SK-N-SH (cell line): ENCODE data around the gene PLEKHH1. TPM values are rescaled to one million over a fixed set of nuclear protein-coding genes. Genes with fewer than 3 reads are reported as not detected.

Experiments
- CTCF ChIA-PET: fragments of 300-600, 350-600 bp; formaldehyde crosslinking; extraction: SDS; loops from one replicate; lab custom pipeline; 2021; lab: Yijun Ruan, JAX
- POLR2A ChIA-PET: fragments of 350-600 bp; sonication (Branson Sonifier 250); formaldehyde crosslinking; extraction: SDS; loops from one replicate; lab custom pipeline; 2020; ENCODE audit warnings: antibody characterized with exemption, inconsistent platforms; lab: Yijun Ruan, JAX
- DNase-seq: peaks from one replicate; pipeline ENCODE4 v3.0.0; 2012
- H2AFZ ChIP-seq: fragments of 200-600 bp; sonication (generic); 2 replicates; pipeline ENCODE4 v1.8.1; 2016; ENCODE audit warnings: antibody characterized with exemption, mild to moderate bottlenecking, low read depth
- H3F3A ChIP-seq: fragments of 200-600 bp; sonication (generic); replicated peaks from 2 replicates; pipeline ENCODE3; 2016; ENCODE audit warnings: antibody characterized with exemption, mild to moderate bottlenecking; ENCODE audit not compliant: insufficient read depth
- H3K27ac ChIP-seq, 2 experiments: fragments of 200-500 bp in 1 of 2; fragments of 200-600 bp in 1 of 2; sonication (Bioruptor generic) in 1 of 2; sonication (generic), shearing (Covaris generic) in 1 of 2; 2 replicates each; pipeline versions ENCODE4 v1.5.1 to v1.6.1; 2014 to 2016; ENCODE audit warnings: low read depth in 2 of 2, inconsistent platforms in 1 of 2, low read length in 1 of 2, mild to moderate bottlenecking in 1 of 2, mixed read lengths in 1 of 2
- H3K27me3 ChIP-seq: fragments of 200-600 bp; sonication (generic), shearing (Covaris generic); 2 replicates; pipeline ENCODE4 v1.6.1; 2016; ENCODE audit warnings: mixed run types; ENCODE audit not compliant: insufficient read depth
- H3K36me3 ChIP-seq, 2 experiments: fragments of 200-500 bp in 1 of 2; fragments of 200-600 bp in 1 of 2; sonication (Bioruptor generic) in 1 of 2; sonication (generic) in 1 of 2; replicated peaks in 1 of 2; 2 replicates each; pipeline versions ENCODE3 to v1.5.1; 2014 to 2016; ENCODE audit warnings: low read length in 1 of 2, mild to moderate bottlenecking in 1 of 2; ENCODE audit not compliant: insufficient read depth in 2 of 2, control insufficient read depth in 1 of 2
- H3K4me1 ChIP-seq, 2 experiments: fragments of 200-500 bp in 1 of 2; fragments of 200-600 bp in 1 of 2; sonication (Bioruptor generic) in 1 of 2; sonication (generic), shearing (Covaris generic) in 1 of 2; 2 replicates each; pipeline versions ENCODE4 v1.5.1 to v1.6.1; 2014 to 2016; ENCODE audit warnings: low read depth in 1 of 2, low read length in 1 of 2, mixed run types in 1 of 2; ENCODE audit not compliant: insufficient read depth in 2 of 2, control insufficient read depth in 1 of 2
- H3K4me2 ChIP-seq: fragments of 200-600 bp; sonication (generic), shearing (Covaris generic); 2 replicates; pipeline ENCODE4 v1.6.1; 2017; ENCODE audit warnings: mixed run types
- H3K4me3 ChIP-seq, 2 experiments: fragments of 200-500 bp in 1 of 2; fragments of 200-600 bp in 1 of 2; sonication (Bioruptor generic) in 1 of 2; sonication (generic), shearing (Covaris generic) in 1 of 2; 2 replicates each; pipeline versions ENCODE4 v1.5.1 to v1.8.1; 2014 to 2016; ENCODE audit warnings: low read depth in 2 of 2, inconsistent platforms in 1 of 2, low read length in 1 of 2, mild to moderate bottlenecking in 1 of 2, mixed read lengths in 1 of 2, moderate library complexity in 1 of 2
- H3K79me2 ChIP-seq: fragments of 200-600 bp; sonication (generic); 2 replicates; pipeline ENCODE4 v1.8.1; 2017; ENCODE audit warnings: mild to moderate bottlenecking; ENCODE audit not compliant: insufficient read depth
- H3K9ac ChIP-seq: fragments of 200-600 bp; sonication (generic); 2 replicates; pipeline ENCODE4 v1.6.1; 2017; ENCODE audit warnings: mixed run types
- H3K9me2 ChIP-seq: fragments of 200-600 bp; sonication (generic); 2 replicates; pipeline ENCODE4 v1.6.1; 2017; ENCODE audit warnings: mixed run types
- H3K9me3 ChIP-seq: fragments of 200-600 bp; sonication (generic); 2 replicates; pipeline ENCODE4 v1.6.1; 2017; ENCODE audit warnings: mixed run types, mild to moderate bottlenecking, moderate library complexity
- H4K20me1 ChIP-seq: fragments of 200-600 bp; sonication (generic); 2 replicates; pipeline ENCODE4 v1.6.1; 2017; ENCODE audit warnings: mild to moderate bottlenecking, mixed run types; ENCODE audit not compliant: insufficient read depth
- CHD2 ChIP-seq: fragments of 150-350 bp; IDR thresholded peaks from 2 replicates; pipeline ENCODE4 v1.6.1; 2018; ENCODE audit warnings: low read length; ENCODE audit not compliant: partially characterized antibody
- ELF1 ChIP-seq: IDR thresholded peaks from 2 replicates; pipeline ENCODE4 v1.4.0; 2012
- EP300 ChIP-seq, 2 experiments: IDR thresholded peaks; 2 replicates each; pipeline versions ENCODE4 v1.4.0 to v1.6.1; 2012; ENCODE audit warnings: borderline replicate concordance in 1 of 2, low read depth in 1 of 2, low read length in 1 of 2
- FOSL2 ChIP-seq: IDR thresholded peaks from 2 replicates; pipeline ENCODE4 v1.4.0; 2012; ENCODE audit warnings: low read depth, mild to moderate bottlenecking, moderate library complexity, borderline replicate concordance
- JUND ChIP-seq: IDR thresholded peaks from 2 replicates; pipeline ENCODE4 v1.4.0; 2012
- MEF2A ChIP-seq: IDR thresholded peaks from 2 replicates; pipeline ENCODE4 v1.4.0; 2012; ENCODE audit warnings: low read depth, borderline replicate concordance
- NRF1 ChIP-seq: IDR thresholded peaks from 2 replicates; pipeline ENCODE4 v1.6.1; 2012; ENCODE audit warnings: low read depth, mild to moderate bottlenecking, low read length
- RXRA ChIP-seq: IDR thresholded peaks from 2 replicates; pipeline ENCODE4 v1.4.0; 2012; ENCODE audit warnings: low read depth, mild to moderate bottlenecking, borderline replicate concordance
- SIN3A ChIP-seq: IDR thresholded peaks from 2 replicates; pipeline ENCODE4 v1.6.1; 2012; ENCODE audit warnings: low read depth, mild to moderate bottlenecking, low read length, moderate library complexity, borderline replicate concordance
- TCF12 ChIP-seq: IDR thresholded peaks from 2 replicates; pipeline ENCODE4 v1.4.0; 2012
- WGBS: methylation state at CpG from one replicate; pipeline ENCODE4 v1.1.6; 2017; ENCODE audit warnings: low lambda C conversion rate; 5-methylcytosine and 5-hydroxymethylcytosine counted together
- polyA plus RNA-seq, 3 experiments: library from polyadenylated mRNA; depleted of rRNA; stranded (reverse); fragments of >200 nt; gene quantifications; 2 replicates each; pipeline ENCODE4 v1.2.3, GENCODE V29; 2012
- TF ChIP-seq, protein P1 (sequence below): IDR thresholded peaks from 2 replicates; pipeline ENCODE4 v1.4.0; 2012; ENCODE audit warnings: low read depth, borderline replicate concordance
- TF ChIP-seq, protein P2 (sequence below): IDR thresholded peaks from 2 replicates; pipeline ENCODE4 v1.4.0; 2012; ENCODE audit warnings: low read depth
- TF ChIP-seq, protein P3 (sequence below): IDR thresholded peaks from 2 replicates; pipeline ENCODE4; 2012
- TF ChIP-seq, protein P4 (sequence below): IDR thresholded peaks from 2 replicates; pipeline ENCODE4 v1.4.0; 2012; ENCODE audit warnings: low read depth, borderline replicate concordance

Gene PLEKHH1
- polyA plus RNA-seq, 1 of the 3 experiments (the other 2 are of a cell fraction): 1.6 TPM

- Histone ChIP-seq H3K79me2 (no peaks in the 10 kb centered on the region), H3F3A (peaks cover 22% of the 10 kb centered on the region), H3K9ac (peak overlapping the region; percentile 55; the same call in 1 of the 2 replicates), H3K4me2 (peak overlapping the region; percentile 99), H2AFZ (peak overlapping the region; percentile 75), H3K4me3 (peak overlapping the region; percentile 72 to 80), H3K27ac (peak overlapping the region in 1 of 2 experiments; percentile 41; a peak in 2 of 4 replicates), H3K4me1 (peaks cover 5 to 10% of the 10 kb centered on the region in 2 experiments; a peak in 3 of 4 replicates), H3K9me3 (no peaks in the 10 kb centered on the region), H3K36me3 (no peaks in the 10 kb centered on the region), H3K27me3 (no peaks in the 10 kb centered on the region), H4K20me1 (no peaks in the 10 kb centered on the region), H3K9me2 (no peaks in the 10 kb centered on the region)
- ChIA-PET POLR2A (interaction anchor here (0.7 to 0.9 kb wide), 3 partner anchors 34 to 84 kb away, joined by 3 to 4 read pairs (median 3); no protein-coding TSS in a partner anchor), CTCF (interaction anchor here (0.9 to 6.2 kb wide), 13 partner anchors 15 to 193 kb away, joined by 3 to 85 read pairs (median 5); partner anchors contain the start of genes PIGH and RDH12)
- peak; percentile 37 for DNase-seq
- TF ChIP-seq MEF2A: no peak
- TF ChIP-seq, protein P1, sequence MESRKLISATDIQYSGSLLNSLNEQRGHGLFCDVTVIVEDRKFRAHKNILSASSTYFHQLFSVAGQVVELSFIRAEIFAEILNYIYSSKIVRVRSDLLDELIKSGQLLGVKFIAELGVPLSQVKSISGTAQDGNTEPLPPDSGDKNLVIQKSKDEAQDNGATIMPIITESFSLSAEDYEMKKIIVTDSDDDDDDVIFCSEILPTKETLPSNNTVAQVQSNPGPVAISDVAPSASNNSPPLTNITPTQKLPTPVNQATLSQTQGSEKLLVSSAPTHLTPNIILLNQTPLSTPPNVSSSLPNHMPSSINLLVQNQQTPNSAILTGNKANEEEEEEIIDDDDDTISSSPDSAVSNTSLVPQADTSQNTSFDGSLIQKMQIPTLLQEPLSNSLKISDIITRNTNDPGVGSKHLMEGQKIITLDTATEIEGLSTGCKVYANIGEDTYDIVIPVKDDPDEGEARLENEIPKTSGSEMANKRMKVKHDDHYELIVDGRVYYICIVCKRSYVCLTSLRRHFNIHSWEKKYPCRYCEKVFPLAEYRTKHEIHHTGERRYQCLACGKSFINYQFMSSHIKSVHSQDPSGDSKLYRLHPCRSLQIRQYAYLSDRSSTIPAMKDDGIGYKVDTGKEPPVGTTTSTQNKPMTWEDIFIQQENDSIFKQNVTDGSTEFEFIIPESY: no peak
- no peak for TF ChIP-seq RXRA
- no peak for TF ChIP-seq CHD2
- TF ChIP-seq, protein P2, sequence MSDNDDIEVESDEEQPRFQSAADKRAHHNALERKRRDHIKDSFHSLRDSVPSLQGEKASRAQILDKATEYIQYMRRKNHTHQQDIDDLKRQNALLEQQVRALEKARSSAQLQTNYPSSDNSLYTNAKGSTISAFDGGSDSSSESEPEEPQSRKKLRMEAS: no peak
- no peak for TF ChIP-seq NRF1
- WGBS: 17% methylated on average over 17 of the region's 19 CpGs
These were observed 87.2 kb downstream of the PLEKHH1 start for GRCh38 chr14:67620217-67620785.

DNA sequence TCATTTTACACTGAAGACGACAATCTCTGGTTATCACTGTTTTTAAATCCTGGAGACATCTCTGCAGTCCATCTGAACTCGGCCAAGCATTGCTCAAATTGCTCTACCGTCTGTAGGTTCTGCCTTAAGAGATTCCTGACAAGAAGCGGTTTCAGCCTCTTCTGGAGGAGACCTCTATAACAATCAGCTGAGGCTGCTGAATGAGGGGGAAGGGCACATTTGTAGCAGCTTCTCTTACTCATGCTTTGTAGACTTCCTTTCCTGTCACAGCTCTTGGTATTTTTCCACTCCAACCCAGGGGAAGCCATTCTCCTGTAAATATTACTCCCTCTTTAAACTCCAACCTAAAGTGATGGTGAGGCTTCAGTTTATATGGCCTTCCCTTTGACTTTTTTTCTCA, 89.6 kb downstream of the PLEKHH1 start:
- Histone ChIP-seq H3K9me2 (no peaks in the 10 kb centered on the region), H3K4me1 (peaks cover 5 to 10% of the 10 kb centered on the region in 2 experiments; a peak in 3 of 4 replicates), H3K27me3 (no peaks in the 10 kb centered on the region), H2AFZ (peak overlapping the region; percentile 77; the same call in 1 of the 2 replicates), H3K9me3 (no peaks in the 10 kb centered on the region), H3F3A (peaks cover 22% of the 10 kb centered on the region), H3K4me2 (peak overlapping the region; percentile 58; the same call in 1 of the 2 replicates), H3K36me3 (no peaks in the 10 kb centered on the region), H3K79me2 (no peaks in the 10 kb centered on the region), H4K20me1 (no peaks in the 10 kb centered on the region), H3K9ac (peak overlapping the region; percentile 26; the same call in 1 of the 2 replicates), H3K27ac (peak overlapping the region in 1 of 2 experiments; percentile 76; a peak in 3 of 4 replicates), H3K4me3 (no peak overlapping the region)
- WGBS: 67% methylated on average over 4 of the region's 4 CpGs
- POLR2A ChIA-PET: no interaction called here
- no peak for DNase-seq
- CTCF ChIA-PET: interaction anchor here (0.9 to 6.2 kb wide), 2 partner anchors 79 to 195 kb away, joined by 3 to 85 read pairs; partner anchors contain the start of gene RDH12
- no peak for TF ChIP-seq EP300 (IDR thresholded peaks at IDR 0.05; ENCODE audit: borderline replicate concordance in 1 of 2, low read depth in 1 of 2, low read length in 1 of 2)
- peak; percentile 7; the same call in 1 of the 2 replicates for TF ChIP-seq TCF12
- no peak for TF ChIP-seq ELF1
- TF ChIP-seq, protein P3, sequence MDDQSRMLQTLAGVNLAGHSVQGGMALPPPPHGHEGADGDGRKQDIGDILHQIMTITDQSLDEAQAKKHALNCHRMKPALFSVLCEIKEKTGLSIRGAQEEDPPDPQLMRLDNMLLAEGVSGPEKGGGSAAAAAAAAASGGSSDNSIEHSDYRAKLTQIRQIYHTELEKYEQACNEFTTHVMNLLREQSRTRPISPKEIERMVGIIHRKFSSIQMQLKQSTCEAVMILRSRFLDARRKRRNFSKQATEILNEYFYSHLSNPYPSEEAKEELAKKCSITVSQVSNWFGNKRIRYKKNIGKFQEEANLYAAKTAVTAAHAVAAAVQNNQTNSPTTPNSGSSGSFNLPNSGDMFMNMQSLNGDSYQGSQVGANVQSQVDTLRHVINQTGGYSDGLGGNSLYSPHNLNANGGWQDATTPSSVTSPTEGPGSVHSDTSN: peak; percentile 61
- TF ChIP-seq JUND: peak; percentile 18; the same call in 1 of the 2 replicates
- TF ChIP-seq, protein P2: peak; percentile 52; the same call in 1 of the 2 replicates
- TF ChIP-seq FOSL2: peak; percentile 35; the same call in 1 of the 2 replicates
- no peak for TF ChIP-seq RXRA
- no peak for TF ChIP-seq CHD2
- TF ChIP-seq SIN3A: no peak
- TF ChIP-seq, protein P4, sequence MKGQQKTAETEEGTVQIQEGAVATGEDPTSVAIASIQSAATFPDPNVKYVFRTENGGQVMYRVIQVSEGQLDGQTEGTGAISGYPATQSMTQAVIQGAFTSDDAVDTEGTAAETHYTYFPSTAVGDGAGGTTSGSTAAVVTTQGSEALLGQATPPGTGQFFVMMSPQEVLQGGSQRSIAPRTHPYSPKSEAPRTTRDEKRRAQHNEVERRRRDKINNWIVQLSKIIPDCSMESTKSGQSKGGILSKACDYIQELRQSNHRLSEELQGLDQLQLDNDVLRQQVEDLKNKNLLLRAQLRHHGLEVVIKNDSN: no peak
